Measurements from ENCODE around the gene STK10.

Gene STK10

DNA sequence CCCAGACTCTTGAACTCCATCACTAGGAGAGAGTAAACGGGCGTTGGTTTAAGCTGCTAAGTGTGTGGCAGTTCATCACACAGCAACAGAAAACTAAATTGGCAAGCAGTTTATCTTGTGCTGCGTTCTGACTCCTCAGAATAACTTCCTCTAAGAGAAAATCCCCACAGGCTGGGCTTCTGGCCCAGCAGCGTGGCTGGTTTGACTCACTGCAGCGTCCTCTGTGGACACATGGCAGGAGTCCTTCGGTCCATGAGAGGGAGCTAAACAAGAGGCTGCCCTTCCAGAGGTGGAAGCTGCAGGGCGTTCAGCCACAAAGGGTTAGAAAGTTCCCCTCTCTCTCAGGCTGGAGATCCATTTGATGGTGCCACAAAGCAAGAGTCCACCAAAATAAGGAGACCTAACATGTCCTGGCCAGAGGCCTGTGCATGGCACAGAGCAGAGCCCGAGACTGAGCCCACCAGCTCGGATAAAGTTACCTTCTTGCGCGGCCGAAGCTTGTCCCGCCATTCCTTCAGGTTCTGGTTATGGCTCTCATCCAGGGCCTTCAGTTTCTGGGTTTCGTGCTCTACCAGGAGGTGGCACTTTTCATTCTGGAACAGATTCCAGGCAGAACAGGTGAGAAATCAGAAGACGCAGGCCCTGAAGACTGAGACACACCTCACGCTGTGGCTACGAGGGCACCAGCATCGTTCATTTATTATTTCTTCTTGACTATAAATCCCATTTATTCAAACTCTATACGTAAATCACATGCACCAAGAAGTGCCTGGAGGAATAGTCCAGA lies 135.4 kb downstream of the STK10 start:
- TF ChIP-seq, protein P1, sequence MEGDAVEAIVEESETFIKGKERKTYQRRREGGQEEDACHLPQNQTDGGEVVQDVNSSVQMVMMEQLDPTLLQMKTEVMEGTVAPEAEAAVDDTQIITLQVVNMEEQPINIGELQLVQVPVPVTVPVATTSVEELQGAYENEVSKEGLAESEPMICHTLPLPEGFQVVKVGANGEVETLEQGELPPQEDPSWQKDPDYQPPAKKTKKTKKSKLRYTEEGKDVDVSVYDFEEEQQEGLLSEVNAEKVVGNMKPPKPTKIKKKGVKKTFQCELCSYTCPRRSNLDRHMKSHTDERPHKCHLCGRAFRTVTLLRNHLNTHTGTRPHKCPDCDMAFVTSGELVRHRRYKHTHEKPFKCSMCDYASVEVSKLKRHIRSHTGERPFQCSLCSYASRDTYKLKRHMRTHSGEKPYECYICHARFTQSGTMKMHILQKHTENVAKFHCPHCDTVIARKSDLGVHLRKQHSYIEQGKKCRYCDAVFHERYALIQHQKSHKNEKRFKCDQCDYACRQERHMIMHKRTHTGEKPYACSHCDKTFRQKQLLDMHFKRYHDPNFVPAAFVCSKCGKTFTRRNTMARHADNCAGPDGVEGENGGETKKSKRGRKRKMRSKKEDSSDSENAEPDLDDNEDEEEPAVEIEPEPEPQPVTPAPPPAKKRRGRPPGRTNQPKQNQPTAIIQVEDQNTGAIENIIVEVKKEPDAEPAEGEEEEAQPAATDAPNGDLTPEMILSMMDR (IDR thresholded peaks at IDR 0.05; ENCODE audit: low read depth, low read length) = no peak
- TF ChIP-seq EZH2phosphoT487 (IDR thresholded peaks at IDR 0.05; ENCODE audit: low read depth) = no peak

DNA sequence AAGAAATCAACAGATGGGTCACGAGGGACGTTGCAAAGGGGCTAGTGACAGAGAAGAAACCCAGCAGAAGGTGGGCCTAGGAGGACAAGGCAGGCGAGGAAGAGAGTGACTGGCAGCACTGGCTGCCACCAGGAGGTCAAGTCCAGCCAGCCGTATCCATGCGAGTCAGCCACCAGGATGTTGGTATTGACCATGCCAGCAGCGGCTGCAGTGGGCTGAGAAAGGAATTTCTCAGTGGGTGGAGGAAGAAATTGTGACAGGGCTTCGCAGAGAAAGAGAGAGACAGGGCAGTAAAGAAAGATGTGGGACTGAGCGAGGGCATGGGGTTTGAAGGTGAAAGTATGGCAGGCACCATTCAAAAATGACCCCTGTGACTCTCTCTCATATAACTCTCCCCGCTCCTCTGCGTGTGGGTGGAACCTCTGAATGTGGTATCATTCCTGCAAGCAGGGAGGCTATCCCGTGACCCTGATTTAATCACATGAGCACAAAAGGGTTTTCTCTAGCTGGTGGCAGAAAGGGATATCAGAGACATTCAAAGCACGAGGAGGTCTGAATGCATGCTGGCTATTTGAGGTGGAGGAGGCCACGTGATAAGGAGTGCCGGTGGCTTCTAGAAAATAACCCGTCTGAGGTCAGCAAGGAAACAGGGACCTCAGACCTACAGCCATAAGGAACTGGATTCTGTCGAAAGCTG lies 136.2 kb downstream of the STK10 start:
- no peaks in the 10 kb centered on the region for H3K9me3 ChIP-seq (ENCODE audit: insufficient read depth, low read length)
- H2AFZ ChIP-seq (ENCODE audit: low read depth, low read length) = no peak overlapping the region
- no peaks in the 10 kb centered on the region for H3K79me2 ChIP-seq (ENCODE audit: low read length)
- H3K4me3 ChIP-seq (ENCODE audit: low read length) = no peak overlapping the region
- peaks cover 7% of the 10 kb centered on the region; the same call in 1 of the 2 replicates for H4K20me1 ChIP-seq (ENCODE audit: insufficient read depth, low read length)
- no peak overlapping the region for H3K27ac ChIP-seq (ENCODE audit: low read length)
- no peak for TF ChIP-seq EZH2phosphoT487 (IDR thresholded peaks at IDR 0.05; ENCODE audit: low read depth)
- TF ChIP-seq, protein P1 (IDR thresholded peaks at IDR 0.05; ENCODE audit: low read depth, low read length) = no peak
- H3K27me3 ChIP-seq (ENCODE audit: low read depth, low read length) = no peaks in the 10 kb centered on the region
- H3K4me1 ChIP-seq (ENCODE audit: low read length) = no peaks in the 10 kb centered on the region
- no peak overlapping the region for H3K9ac ChIP-seq (ENCODE audit: low read length)
- H3K4me2 ChIP-seq (ENCODE audit: low read length) = no peak overlapping the region
- peaks cover 65% of the 10 kb centered on the region for H3K36me3 ChIP-seq (replicated peaks; ENCODE audit: low read depth, low read length)

More for the DNA sequence above, 135.4 kb downstream of the STK10 start:
- no peaks in the 10 kb centered on the region for H3K27me3 ChIP-seq (ENCODE audit: low read depth, low read length)
- H3K9ac ChIP-seq (ENCODE audit: low read length) = no peak overlapping the region
- no peak overlapping the region for H3K4me2 ChIP-seq (ENCODE audit: low read length)
- H3K4me3 ChIP-seq (ENCODE audit: low read length) = no peak overlapping the region
- H3K79me2 ChIP-seq (ENCODE audit: low read length) = no peaks in the 10 kb centered on the region
- peaks cover 7% of the 10 kb centered on the region; the same call in 1 of the 2 replicates for H4K20me1 ChIP-seq (ENCODE audit: insufficient read depth, low read length)
- no peak overlapping the region for H3K27ac ChIP-seq (ENCODE audit: low read length)
- H3K4me1 ChIP-seq (ENCODE audit: low read length) = no peaks in the 10 kb centered on the region
- H2AFZ ChIP-seq (ENCODE audit: low read depth, low read length) = no peak overlapping the region
- H3K36me3 ChIP-seq (replicated peaks; ENCODE audit: low read depth, low read length) = peaks cover 63% of the 10 kb centered on the region
- no peaks in the 10 kb centered on the region for H3K9me3 ChIP-seq (ENCODE audit: insufficient read depth, low read length)

DNA sequence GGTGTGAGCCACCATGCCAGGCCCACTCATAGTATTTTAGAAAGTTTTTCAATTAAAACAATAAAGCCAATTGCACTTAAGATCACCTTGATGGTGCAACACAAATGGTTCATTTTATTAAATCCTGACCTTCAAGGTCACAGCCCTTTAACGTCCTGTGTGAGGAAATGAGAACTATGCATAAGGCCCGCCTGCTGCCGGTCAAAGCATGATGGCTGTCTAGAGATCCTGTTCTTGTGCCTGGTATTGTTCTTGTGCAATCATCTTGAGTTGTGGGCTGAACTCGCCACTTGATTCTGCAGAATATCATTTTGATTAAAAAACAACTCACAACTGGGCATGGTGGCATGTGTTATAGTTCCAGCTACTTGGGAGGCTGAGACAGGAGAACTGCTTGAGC lies 137.9 kb downstream of the STK10 start:
- Histone ChIP-seq H3K9ac (ENCODE audit: low read length) (no peak overlapping the region), H3K27ac (ENCODE audit: low read length) (no peak overlapping the region), H3K4me1 (ENCODE audit: low read length) (no peaks in the 10 kb centered on the region), H4K20me1 (ENCODE audit: insufficient read depth, low read length) (peaks cover 7% of the 10 kb centered on the region; the same call in 1 of the 2 replicates), H3K4me3 (ENCODE audit: low read length) (no peak overlapping the region), H2AFZ (ENCODE audit: low read depth, low read length) (no peak overlapping the region), H3K36me3 (replicated peaks; ENCODE audit: low read depth, low read length) (peaks cover 55% of the 10 kb centered on the region), H3K4me2 (ENCODE audit: low read length) (no peak overlapping the region), H3K27me3 (ENCODE audit: low read depth, low read length) (no peaks in the 10 kb centered on the region), H3K79me2 (ENCODE audit: low read length) (no peaks in the 10 kb centered on the region), H3K9me3 (ENCODE audit: insufficient read depth, low read length) (no peaks in the 10 kb centered on the region)
- TF ChIP-seq EZH2phosphoT487 (IDR thresholded peaks at IDR 0.05; ENCODE audit: low read depth) = no peak
- TF ChIP-seq, protein P1 (IDR thresholded peaks at IDR 0.05; ENCODE audit: low read depth, low read length) = no peak

DNA sequence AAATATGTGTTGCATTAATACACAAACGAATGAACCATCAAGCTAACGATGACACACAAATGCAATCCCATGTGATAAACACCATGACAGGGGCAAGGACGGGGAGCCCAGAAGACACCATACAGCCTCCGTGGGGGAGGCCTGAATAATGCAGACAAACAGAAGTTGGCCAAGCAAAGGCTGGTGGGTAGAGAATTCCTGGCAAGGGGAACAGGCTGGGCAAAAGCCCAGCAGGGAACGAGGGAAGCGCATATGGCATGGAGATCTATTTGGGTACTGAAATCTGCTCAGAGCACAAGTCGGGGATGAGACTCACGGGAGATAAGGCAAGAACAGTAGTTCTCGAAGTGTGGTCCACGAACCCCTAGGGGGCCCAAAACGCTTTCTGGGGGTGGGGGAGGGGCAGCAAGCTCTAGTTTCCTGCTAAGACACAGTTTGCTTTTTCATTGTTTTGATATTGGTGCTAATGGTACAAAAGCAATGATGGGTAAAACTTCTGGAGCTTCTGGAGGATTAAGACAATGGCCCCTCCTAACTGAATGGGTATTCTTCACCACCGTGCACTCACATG lies 138.7 kb downstream of the STK10 start:
- no peaks in the 10 kb centered on the region for H3K79me2 ChIP-seq (ENCODE audit: low read length)
- H3K27ac ChIP-seq (ENCODE audit: low read length) = no peak overlapping the region
- no peak overlapping the region for H2AFZ ChIP-seq (ENCODE audit: low read depth, low read length)
- no peak overlapping the region for H3K4me2 ChIP-seq (ENCODE audit: low read length)
- H3K4me1 ChIP-seq (ENCODE audit: low read length) = no peaks in the 10 kb centered on the region
- TF ChIP-seq, protein P1 (IDR thresholded peaks at IDR 0.05; ENCODE audit: low read depth, low read length) = no peak
- no peak for TF ChIP-seq EZH2phosphoT487 (IDR thresholded peaks at IDR 0.05; ENCODE audit: low read depth)
- no peak overlapping the region for H3K4me3 ChIP-seq (ENCODE audit: low read length)
- H3K36me3 ChIP-seq (replicated peaks; ENCODE audit: low read depth, low read length) = peaks cover 53% of the 10 kb centered on the region
- no peaks in the 10 kb centered on the region for H3K27me3 ChIP-seq (ENCODE audit: low read depth, low read length)
- no peaks in the 10 kb centered on the region for H3K9me3 ChIP-seq (ENCODE audit: insufficient read depth, low read length)
- no peak overlapping the region for H3K9ac ChIP-seq (ENCODE audit: low read length)
- H4K20me1 ChIP-seq (ENCODE audit: insufficient read depth, low read length) = peaks cover 7% of the 10 kb centered on the region; the same call in 1 of the 2 replicates

Data from OCI-LY3 (cell line).